H54 (cell line): ENCODE measurements around the gene DIP2C.
"Not testable (repeated sequence)": the region's sequence is repeated elsewhere in the genome, so short reads cannot be mapped to it uniquely, and the experiment has no call there.

ENCODE experiments used
- DNase-seq: peaks from one replicate; pipeline ENCODE4 v3.0.0; 2011; ENCODE audit warnings: low spot score, mixed read lengths; ENCODE audit not compliant: insufficient read length
- FAIRE-seq: peaks from 3 replicates; lab custom pipeline; 2011; peaks lifted over from hg19 to GRCh38; lab: Jason Lieb, UNC
- POLR2A ChIP-seq: IDR thresholded peaks from 2 replicates; pipeline ENCODE4 v1.6.1; 2011; ENCODE audit warnings: low read depth, mild to moderate bottlenecking, low read length

DIP2C gene

DNA sequence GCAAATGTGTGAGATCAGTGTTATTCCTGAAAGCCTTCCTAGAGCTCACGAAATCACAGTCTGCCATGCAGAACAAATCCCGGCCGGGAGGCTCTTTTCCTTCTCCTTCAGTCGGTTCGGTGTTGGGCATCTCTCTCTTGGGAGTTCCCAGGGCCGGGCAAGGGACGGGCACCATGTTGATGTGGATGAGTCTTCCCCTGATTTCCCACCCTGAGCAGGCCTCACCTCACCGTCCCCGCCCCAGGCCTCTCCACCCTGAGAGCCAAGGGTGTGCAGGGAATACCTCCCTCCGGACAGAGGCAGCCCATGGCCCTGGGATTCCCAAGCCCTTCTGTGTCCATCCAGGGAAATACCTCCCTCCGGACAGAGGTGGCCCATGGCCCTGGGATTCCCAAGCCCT lies 28.0 kb upstream of the DIP2C start:
- TF ChIP-seq POLR2A, result no peak
- no peak for DNase-seq

DNA sequence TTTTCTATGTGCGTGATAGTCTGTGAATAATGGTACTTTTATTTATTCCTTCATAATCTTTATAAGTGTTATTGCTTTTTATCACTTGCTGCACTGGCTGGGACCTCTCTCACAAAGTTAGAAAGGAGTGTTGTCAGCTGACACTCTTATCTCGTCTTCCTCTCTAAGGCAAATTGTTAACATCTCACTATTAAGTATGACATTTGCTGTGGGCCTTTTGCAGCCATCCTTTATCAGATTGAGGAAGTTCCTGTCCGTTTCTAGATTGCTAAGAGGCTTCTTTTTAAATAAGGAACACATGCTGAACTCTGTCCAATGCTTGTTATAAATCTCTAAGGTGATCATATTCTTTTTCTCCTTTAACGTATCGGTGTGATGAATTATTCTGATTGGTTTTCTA lies 27.4 kb upstream of the DIP2C start:
- no peak for DNase-seq
- TF ChIP-seq POLR2A, result no peak
- FAIRE-seq, result no peak

More for the DNA sequence above, 28.0 kb upstream of the DIP2C start:
- FAIRE-seq, result no peak

DNA sequence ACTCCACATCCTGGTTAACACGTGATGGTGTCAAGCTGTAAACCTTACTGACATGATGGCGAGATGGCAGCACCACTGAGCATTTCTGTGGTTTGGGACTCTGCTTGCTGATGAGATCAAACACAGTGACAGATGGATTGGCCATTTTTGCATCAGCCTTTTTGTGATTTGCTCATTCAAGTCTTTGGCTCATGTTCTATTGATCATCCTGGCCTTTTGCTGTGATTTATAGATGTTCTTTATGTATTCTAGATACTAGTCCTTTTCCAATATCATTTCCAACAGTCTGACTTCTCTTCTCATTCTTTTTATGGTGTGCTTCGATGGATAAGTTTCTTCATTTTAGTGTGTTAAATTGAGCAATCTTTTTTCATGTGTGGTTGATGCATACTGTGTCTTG lies 24.7 kb upstream of the DIP2C start:
- FAIRE-seq, result no peak
- no peak for TF ChIP-seq POLR2A
- no peak for DNase-seq

DNA sequence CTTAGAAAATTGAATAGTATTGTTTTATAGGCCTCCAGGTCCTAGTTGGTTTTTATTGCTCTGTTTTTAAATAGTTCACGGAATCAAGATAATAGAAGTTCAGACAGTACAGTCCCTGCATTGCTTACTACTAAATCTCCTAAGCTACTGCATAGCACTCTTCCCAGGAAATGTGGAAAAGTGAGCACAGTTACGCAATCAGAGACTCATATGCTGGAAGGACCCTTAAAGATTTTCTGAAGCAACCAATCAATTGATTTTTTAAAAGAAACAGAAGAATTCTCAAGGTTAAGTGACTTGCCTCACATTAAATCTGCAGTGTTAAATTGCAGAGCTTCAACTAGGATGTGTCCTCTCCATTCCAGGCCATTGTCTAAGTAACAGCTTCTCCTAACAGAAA lies 23.1 kb upstream of the DIP2C start:
- FAIRE-seq, result no peak
- no peak for TF ChIP-seq POLR2A

DNA sequence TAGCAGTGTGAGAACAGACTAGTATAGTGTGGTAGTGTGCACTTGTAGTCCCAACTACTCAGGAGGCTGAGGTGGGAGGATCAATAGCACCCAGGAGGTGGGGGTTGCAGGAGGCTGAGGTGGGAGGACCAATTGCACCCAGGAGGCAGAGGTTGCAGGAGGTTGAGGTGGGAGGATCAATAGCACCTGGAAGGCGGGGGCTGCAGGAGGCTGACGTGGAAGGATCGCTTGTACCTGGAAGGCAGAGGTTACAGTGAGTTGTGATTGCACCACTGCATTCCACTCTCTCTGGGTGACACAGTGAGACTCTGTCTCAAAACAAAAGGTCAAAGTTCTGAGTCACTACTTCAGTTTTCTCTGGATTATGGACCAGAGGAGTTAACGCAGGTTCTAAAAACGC lies 22.6 kb upstream of the DIP2C start:
- DNase-seq, result no peak
- no peak for FAIRE-seq
- no peak for TF ChIP-seq POLR2A

More for the DNA sequence above, 23.1 kb upstream of the DIP2C start:
- DNase-seq, result no peak

DNA sequence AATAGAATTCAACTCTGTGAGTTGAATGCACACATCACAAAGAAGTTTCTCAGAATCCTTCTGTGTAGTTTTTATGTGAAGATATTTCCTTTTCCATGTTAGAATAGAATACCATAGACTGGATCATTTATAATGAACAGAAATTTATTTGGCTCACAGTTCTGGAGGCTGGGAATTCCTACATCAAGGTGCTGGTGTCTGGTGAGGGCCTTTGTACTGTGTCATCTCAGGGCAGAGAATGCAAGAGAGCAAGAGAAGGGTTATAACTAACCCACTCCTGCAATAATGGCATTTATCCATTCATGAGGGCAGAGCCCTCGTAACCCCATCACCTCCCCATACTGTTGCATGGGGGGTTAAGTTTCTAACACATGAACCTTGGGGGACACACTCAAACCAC lies 18.4 kb upstream of the DIP2C start:
- no peak for TF ChIP-seq POLR2A
- FAIRE-seq, result no peak
- DNase-seq, result no peak

DNA sequence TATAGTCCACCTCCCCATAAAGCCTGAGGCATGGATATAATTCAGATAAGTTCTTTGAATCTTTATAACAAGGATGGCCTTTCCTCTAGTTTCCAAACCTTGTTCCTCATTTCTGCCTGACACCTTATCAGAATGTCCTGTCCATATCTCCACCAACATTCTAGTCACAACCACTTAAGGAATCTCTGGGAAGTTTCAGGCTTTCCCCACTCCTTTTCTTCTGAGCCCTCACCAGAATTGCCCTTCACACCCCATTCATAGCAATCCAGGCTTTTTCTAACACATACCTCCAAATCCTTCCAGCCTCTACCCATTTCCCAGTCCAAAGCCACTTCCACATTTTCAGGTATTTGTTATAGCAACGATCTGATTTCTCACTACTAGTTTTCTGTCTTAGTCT lies 18.0 kb upstream of the DIP2C start:
- FAIRE-seq, result no peak

DNA sequence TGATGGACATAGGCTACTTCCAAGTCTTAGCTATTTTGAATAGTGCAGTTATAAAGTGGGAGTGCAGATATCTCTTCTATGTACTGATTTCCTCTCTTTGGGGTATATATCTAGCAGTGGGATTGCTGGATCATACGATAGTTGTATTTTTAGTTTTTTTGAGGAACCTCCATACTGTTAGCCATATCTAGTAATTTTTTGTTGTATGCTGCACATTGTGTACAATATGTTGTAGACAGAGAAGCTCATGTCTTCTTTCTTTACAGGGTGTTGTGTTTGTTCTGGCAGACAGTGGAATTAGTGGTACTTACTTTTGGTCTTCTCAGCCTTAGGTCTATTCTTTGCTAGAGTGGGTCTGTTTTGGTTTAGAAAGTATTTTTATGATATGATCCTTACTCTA lies 13.7 kb upstream of the DIP2C start:
- FAIRE-seq (no peak), DNase-seq (no peak)
- TF ChIP-seq POLR2A, result no peak

More for the DNA sequence above, 18.0 kb upstream of the DIP2C start:
- TF ChIP-seq POLR2A, result no peak
- no peak for DNase-seq

DNA sequence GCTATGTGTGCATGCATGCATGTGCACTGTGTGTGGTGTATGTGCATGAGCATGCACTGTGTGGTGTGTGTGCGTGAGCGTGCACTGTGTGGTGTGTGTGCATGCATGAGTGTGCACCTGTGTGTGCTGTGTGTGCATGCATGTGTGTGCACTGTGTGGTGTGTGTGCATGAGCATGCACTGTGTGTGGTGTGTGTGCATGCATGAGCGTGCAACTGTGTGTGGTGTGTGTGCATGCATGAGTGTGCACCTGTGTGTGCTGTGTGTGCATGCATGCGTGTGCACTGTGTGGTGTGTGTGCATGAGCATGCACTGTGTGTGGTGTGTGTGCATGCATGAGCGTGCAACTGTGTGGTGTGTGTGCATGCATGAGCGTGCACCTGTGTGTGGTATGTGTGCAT lies 10.7 kb upstream of the DIP2C start:
- FAIRE-seq, DNase-seq: not testable (repeated sequence)

DNA sequence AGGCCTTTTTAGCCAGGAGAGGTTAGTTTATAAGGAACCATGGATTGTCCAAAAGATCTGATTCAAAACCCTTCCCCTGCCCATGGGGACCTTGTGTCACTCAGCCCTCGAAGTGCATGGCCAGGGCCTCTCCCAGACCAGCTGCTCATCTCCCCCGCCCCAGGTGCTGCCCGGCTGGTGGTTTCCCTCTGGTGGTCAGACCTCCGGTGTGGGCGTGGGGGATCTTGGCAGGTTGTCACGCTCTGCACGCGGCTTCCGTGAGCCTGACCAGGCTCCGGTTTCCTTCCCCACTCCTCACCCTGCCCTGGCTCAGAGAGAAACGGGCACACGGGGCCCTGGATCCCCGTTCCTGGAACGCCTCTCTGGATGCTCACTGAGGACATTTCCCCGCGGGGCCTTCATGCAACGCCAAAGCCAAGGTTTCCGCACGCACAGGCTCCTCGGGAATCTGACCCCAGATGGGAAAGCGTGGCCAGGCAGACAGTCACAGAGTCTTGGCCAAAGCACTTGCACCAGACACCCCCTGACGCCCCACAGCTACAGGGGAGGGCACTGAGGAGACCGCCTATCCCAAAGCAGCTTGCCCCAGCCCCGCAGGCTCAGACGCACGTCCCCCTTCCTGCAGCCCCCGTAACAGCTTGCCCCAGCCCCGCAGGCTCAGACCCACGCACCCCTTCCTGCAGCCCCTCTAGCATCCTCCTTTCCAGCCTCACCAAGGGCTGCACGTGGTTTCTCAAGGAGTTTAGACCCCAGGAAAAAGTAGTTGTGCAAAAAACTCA lies 7.8 kb upstream of the DIP2C start:
- FAIRE-seq (no peak), DNase-seq (no peak)
- TF ChIP-seq POLR2A, result no peak

DNA sequence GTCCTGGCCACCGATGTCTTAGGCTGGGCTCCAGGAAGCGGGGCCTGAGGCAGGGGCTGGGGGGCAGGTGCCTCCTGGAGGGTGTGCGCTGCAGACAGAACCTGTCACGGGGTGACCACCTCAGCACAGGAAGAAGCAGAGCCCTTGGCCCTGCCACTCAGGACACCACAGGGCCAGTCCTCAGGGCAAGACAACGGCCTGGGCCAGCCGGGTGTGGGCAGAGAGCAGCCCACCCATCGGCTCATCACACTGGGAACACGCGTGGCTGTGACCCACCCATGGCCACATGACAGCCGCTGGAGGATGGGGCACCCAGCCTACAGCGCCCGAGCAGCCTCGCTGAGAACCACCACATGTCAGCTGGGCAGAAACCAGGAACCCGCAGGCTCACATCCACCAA lies 5.9 kb upstream of the DIP2C start:
- DNase-seq (no peak), FAIRE-seq (no peak)
- TF ChIP-seq POLR2A, result no peak

DNA sequence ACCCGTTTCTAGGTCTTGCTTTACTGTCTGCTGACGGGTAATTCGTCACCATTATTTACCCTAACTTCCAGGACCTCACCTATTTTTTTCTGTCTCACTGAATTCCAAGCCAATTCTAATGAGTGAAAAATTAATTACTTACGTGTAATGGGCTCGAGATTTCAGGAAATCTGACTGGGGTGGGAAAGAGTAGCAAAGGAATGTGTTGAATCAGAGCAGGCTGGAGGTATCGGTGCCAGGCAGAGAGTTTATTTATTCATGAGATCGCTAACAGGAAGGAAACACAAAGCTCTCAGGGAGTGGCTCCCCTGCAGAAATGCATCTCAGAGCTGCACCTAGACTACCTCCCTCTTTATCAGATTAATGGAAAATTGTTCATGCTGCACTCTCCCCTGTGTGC lies 4.0 kb upstream of the DIP2C start:
- TF ChIP-seq POLR2A, result no peak
- no peak for FAIRE-seq
- peak; percentile 29 for DNase-seq

DNA sequence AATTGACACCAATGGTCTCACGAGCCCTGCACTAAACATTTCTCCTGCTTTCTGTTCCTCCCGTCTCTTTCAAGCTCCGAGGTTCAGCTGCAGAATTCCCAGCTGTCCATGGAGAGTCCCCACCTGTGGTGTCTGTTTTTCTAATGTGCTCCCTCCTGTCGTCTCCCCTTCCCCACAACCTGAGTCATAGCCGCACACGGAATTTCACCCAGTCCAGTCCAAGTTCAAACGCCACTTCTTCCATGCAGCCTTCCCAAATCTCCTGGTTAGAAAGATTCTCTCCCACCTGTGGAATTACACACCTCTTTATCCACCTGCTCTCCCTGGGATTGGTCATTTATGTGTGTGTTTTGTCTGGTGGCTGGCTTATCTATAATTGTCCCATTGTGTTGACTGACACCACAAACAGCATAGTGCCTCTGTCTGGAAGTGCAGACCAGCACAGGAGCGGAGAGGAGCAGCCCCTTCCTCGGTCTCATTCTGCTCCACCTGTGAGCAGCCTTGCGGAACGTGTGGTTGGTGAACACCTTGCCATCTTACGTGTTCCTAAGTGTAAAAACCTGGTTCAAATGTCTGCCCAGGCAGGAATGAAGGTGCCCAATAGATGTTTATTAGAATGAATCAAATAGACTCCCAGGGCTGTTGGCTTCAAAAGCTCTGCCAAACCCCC lies 3.3 kb upstream of the DIP2C start:
- no peak for TF ChIP-seq POLR2A
- DNase-seq, result no peak
- no peak for FAIRE-seq

DNA sequence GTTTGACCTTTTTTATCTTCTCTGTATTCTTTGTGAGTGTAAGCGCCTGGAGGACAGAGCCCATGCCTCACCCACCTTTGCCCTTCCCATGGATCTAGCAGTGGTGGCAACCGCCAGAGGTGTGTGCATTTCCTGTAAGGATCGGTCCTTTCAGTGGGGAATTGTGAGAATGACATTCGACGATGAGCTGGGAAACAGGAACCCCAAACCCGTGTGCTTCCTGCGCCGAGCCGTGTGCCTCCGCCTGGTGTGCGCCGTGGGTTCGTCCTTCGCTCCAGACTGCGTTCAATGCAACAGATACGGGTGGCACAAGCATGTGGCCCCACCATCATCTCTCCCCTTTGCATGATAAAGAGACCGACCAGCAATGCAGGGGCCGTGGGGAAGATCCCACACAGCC lies 1.7 kb upstream of the DIP2C start:
- FAIRE-seq, result no peak
- no peak for TF ChIP-seq POLR2A

More for the DNA sequence above, 1.7 kb upstream of the DIP2C start:
- no peak for DNase-seq
